NCI-H2196 (cell line): ENCODE data around the gene CLBA1.

Experiments
- DNase-seq: peaks from one replicate; lab custom pipeline; 2025; ENCODE audit not compliant: unreplicated experiment; lab: John Stamatoyannopoulos, UW

CLBA1 gene

DNA sequence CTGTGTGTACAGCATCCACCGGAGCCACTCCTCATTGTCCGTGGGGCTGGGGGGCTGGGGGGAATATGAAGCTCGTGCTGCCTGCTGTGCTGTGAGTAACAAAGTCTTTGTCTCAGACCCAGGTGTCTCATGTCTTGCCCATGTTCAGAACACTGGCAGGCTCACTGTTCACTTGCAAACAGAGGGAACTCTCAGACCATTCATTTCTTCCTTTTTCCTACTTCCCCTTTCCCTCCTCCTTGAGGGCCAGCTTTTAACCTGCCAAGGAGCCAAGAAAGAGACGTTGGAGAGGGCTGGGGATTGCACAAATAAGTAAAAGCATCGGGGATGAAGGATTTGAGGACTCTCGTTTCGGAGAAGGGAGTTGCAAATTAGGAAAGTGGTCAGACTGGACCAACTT is 58.1 kb downstream of the CLBA1 start:
- no peak for DNase-seq
